Cardiac atrium fibroblast (primary cell): ENCODE results near the gene DDX59. TPM values are rescaled to one million over a fixed set of nuclear protein-coding genes. Genes with fewer than 3 reads are reported as not detected.

Source experiments
- total RNA-seq: library from RNA; depleted of rRNA; stranded (reverse); fragments of >200 nt; gene quantifications from 2 replicates; pipeline ENCODE4 v1.2.3, GENCODE V29; 2015

The DDX59 gene
- 11.0 and 13.0 TPM in 2 replicates for total RNA-seq

GRCh38 chr1:200669314-200670241, at the start of gene DDX59:
DDX59 (minus strand) TSS chr1:200669907; CDS start chr1:200666740, 3,167 bp downstream.

GRCh38 chr1:200620273-200621131, 49.2 kb downstream of the DDX59 start, which contains the start of gene KIF14:
KIF14 (minus strand) TSS chr1:200620751; CDS start chr1:200618723, 2,028 bp downstream.

Other genes with a start within 250 kb of the DDX59 start
- gene KIF14, start 49.2 kb downstream of the DDX59 start, total RNA-seq, result 2.8 and 2.9 TPM in 2 replicates
- gene CAMSAP2, start 69.0 kb upstream of the DDX59 start, total RNA-seq, result 16.0 and 17.1 TPM in 2 replicates
- not detected in 2 replicates for gene GPR25, start 203.1 kb upstream of the DDX59 start, total RNA-seq
- not detected in 2 replicates for gene INAVA, start 225.0 kb upstream of the DDX59 start, total RNA-seq